Nephron progenitor cell (in vitro differentiated cells): ENCODE data around the gene TUBA1A.

Experiments used
- DNase-seq: peaks from one replicate; pipeline ENCODE4 v3.0.0; 2021
- H3K27ac Mint-ChIP-seq: 2 replicates; pipeline ENCODE4 v1.8.0; 2021; ENCODE audit warnings: mild to moderate bottlenecking, moderate library complexity, mixed read lengths
- H3K27me3 Mint-ChIP-seq: 2 replicates; pipeline ENCODE4 v1.8.0; 2021; ENCODE audit warnings: mild to moderate bottlenecking, low read depth, mixed read lengths; ENCODE audit not compliant: poor library complexity
- H3K36me3 Mint-ChIP-seq: 2 replicates; pipeline ENCODE4 v1.8.0; 2021; ENCODE audit warnings: low read depth, mixed read lengths
- H3K4me1 Mint-ChIP-seq: 2 replicates; pipeline ENCODE4 v1.8.0; 2021; ENCODE audit warnings: mixed read lengths
- H3K4me3 Mint-ChIP-seq: 2 replicates; pipeline ENCODE4 v1.8.0; 2021; ENCODE audit warnings: mild to moderate bottlenecking, moderate library complexity, mixed read lengths
- H3K9me3 Mint-ChIP-seq: 2 replicates; pipeline ENCODE4 v1.8.0; 2021; ENCODE audit warnings: mild to moderate bottlenecking, moderate library complexity, mixed read lengths
- TF ChIP-seq, protein P1 (sequence below): fragments of 200-600 bp; sonication (generic); IDR thresholded peaks from 2 replicates; pipeline ENCODE4 v1.5.0; 2021; ENCODE audit warnings: antibody characterized with exemption

Gene TUBA1A

GRCh38 chr12:49188916-49189367 lies at the start of gene TUBA1A:
TUBA1A (minus strand) TSS chr12:49189080; CDS start chr12:49188979, 101 bp downstream.
- TF ChIP-seq, protein P1, sequence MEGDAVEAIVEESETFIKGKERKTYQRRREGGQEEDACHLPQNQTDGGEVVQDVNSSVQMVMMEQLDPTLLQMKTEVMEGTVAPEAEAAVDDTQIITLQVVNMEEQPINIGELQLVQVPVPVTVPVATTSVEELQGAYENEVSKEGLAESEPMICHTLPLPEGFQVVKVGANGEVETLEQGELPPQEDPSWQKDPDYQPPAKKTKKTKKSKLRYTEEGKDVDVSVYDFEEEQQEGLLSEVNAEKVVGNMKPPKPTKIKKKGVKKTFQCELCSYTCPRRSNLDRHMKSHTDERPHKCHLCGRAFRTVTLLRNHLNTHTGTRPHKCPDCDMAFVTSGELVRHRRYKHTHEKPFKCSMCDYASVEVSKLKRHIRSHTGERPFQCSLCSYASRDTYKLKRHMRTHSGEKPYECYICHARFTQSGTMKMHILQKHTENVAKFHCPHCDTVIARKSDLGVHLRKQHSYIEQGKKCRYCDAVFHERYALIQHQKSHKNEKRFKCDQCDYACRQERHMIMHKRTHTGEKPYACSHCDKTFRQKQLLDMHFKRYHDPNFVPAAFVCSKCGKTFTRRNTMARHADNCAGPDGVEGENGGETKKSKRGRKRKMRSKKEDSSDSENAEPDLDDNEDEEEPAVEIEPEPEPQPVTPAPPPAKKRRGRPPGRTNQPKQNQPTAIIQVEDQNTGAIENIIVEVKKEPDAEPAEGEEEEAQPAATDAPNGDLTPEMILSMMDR = no peak
- Mint-ChIP-seq H3K4me3 (peak within 1 kb of the TSS; percentile 98), H3K36me3 (peaks cover 36% of the 10 kb centered on the region), H3K4me1 (peaks cover 39% of the 10 kb centered on the region), H3K27ac (peak within 1 kb of the TSS; percentile 99), H3K9me3 (no peaks in the 10 kb centered on the region), H3K27me3 (peaks cover 2% of the 10 kb centered on the region)
- peak; percentile 90 for DNase-seq

GRCh38 chr12:49236423-49236822 lies 47.5 kb upstream of the TUBA1A start:
- no peak for DNase-seq
- Mint-ChIP-seq H3K36me3 (no peaks in the 10 kb centered on the region), H3K4me3 (no peak overlapping the region)

GRCh38 chr12:49233842-49234526 lies 45.1 kb upstream of the TUBA1A start:
- Mint-ChIP-seq H3K27me3 (peaks cover 8% of the 10 kb centered on the region), H3K9me3 (no peaks in the 10 kb centered on the region), H3K4me1 (peaks cover 35% of the 10 kb centered on the region), H3K27ac (no peak overlapping the region), H3K36me3 (no peaks in the 10 kb centered on the region), H3K4me3 (peak overlapping the region; percentile 62)
- TF ChIP-seq, protein P1 = no peak
- DNase-seq = no peak

More at GRCh38 chr12:49236423-49236822, 47.5 kb upstream of the TUBA1A start:
- H3K27ac Mint-ChIP-seq = no peak overlapping the region
- H3K9me3 Mint-ChIP-seq = no peaks in the 10 kb centered on the region
- TF ChIP-seq, protein P1 = no peak
- H3K27me3 Mint-ChIP-seq = peaks cover 14% of the 10 kb centered on the region
- H3K4me1 Mint-ChIP-seq = peaks cover 37% of the 10 kb centered on the region

DNA sequence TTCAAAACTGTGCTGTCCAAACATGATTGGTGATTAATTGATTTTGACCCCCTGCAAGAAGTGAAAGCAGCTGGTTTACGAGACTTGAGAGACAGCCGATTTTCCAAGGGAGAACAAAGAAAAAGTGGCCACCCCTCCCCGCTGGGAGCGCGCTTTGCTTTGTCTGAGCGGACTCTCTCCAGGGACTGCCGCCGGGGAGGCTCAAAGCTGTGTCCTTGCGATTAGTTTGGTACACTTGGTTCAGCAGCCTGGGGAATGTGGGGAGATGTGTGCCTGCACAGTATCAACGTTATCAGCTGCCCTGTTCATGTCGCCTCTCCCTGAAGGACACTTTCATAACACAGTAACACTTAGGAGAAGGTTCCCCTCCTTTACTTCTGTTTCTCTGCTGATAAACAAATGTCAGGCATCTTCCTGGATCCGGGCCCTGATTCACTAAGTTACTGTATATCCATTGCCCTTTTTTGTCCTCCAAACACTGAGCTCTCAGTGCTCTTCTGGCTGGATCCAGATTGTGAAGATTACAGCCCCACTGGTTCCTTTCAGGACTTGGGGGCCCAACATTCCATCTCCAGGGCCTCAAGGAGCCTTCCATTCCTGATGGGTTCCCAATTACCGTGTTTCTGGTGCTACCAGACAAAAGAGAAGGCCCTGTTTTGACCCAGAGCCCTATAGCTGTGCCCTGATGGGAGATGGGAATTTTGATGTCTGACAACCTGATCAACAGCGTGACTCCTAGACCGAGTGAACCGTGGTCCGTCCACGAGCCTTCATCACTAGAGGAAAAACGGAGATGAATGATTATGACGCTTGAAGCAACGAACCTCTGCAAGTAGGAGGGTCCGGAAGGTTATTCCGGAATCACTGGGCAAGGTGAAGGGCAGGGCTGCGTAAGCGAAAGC lies 44.3 kb upstream of the TUBA1A start:
- no peaks in the 10 kb centered on the region for H3K36me3 Mint-ChIP-seq
- no peaks in the 10 kb centered on the region for H3K9me3 Mint-ChIP-seq
- H3K27me3 Mint-ChIP-seq = peaks cover 7% of the 10 kb centered on the region
- H3K4me3 Mint-ChIP-seq = peak overlapping the region; percentile 62
- TF ChIP-seq, protein P1 = no peak
- peaks cover 32% of the 10 kb centered on the region for H3K4me1 Mint-ChIP-seq
- peak overlapping the region; percentile 39 for H3K27ac Mint-ChIP-seq
- DNase-seq = peak; percentile 73

GRCh38 chr12:49231878-49232655 lies 43.2 kb upstream of the TUBA1A start:
- peaks cover 2% of the 10 kb centered on the region for H3K27me3 Mint-ChIP-seq
- no peak overlapping the region for H3K4me3 Mint-ChIP-seq
- no peak for DNase-seq
- H3K36me3 Mint-ChIP-seq = no peaks in the 10 kb centered on the region
- H3K27ac Mint-ChIP-seq = no peak overlapping the region
- peaks cover 40% of the 10 kb centered on the region for H3K4me1 Mint-ChIP-seq
- H3K9me3 Mint-ChIP-seq = no peaks in the 10 kb centered on the region
- TF ChIP-seq, protein P1 = no peak
